H9 (cell line): ENCODE measurements around the gene POU6F2. TPM values are rescaled to one million over a fixed set of nuclear protein-coding genes. Genes with fewer than 3 reads are reported as not detected.

Experiments used
- DNase-seq: peaks from one replicate; pipeline ENCODE4 v3.0.0-alpha.2; 2017
- H2AFZ ChIP-seq: one replicate; pipeline ENCODE4 v1.6.1; 2013; ENCODE audit warnings: mild to moderate bottlenecking, low read length, control low read depth, moderate library complexity
- H2AK5ac ChIP-seq: 2 replicates; pipeline ENCODE4 v1.6.1; 2013; ENCODE audit warnings: low read length, control low read depth, mixed read lengths; ENCODE audit not compliant: insufficient read length
- H2BK120ac ChIP-seq: one replicate; pipeline ENCODE4 v1.6.1; 2013; ENCODE audit warnings: low read depth, mild to moderate bottlenecking, low read length, control low read depth, inconsistent platforms; ENCODE audit not compliant: poor library complexity, severe bottlenecking
- H2BK12ac ChIP-seq: 2 replicates; pipeline ENCODE4 v1.6.1; 2013; ENCODE audit warnings: low read length, control low read depth, mixed read lengths, low read depth; ENCODE audit not compliant: insufficient read length
- H2BK15ac ChIP-seq: 2 replicates; pipeline ENCODE4 v1.6.1; 2013; ENCODE audit warnings: low read depth, low read length, control low read depth
- H2BK20ac ChIP-seq: one replicate; pipeline ENCODE4 v1.6.1; 2013; ENCODE audit warnings: low read depth, mild to moderate bottlenecking, low read length, control low read depth, inconsistent platforms; ENCODE audit not compliant: poor library complexity, severe bottlenecking
- H2BK5ac ChIP-seq: 2 replicates; pipeline ENCODE4 v1.6.1; 2013; ENCODE audit warnings: low read length, control low read depth, mixed read lengths; ENCODE audit not compliant: insufficient read length
- H3K14ac ChIP-seq: 2 replicates; pipeline ENCODE4 v1.6.1; 2013; ENCODE audit warnings: low read length, control low read depth; ENCODE audit not compliant: insufficient read depth
- H3K18ac ChIP-seq: 2 replicates; pipeline ENCODE4 v1.6.1; 2013; ENCODE audit warnings: low read depth, mild to moderate bottlenecking, mixed read lengths, low read length, control low read depth; ENCODE audit not compliant: insufficient read length
- H3K23ac ChIP-seq: 2 replicates; pipeline ENCODE4 v1.6.1; 2013; ENCODE audit warnings: low read length, control low read depth, mixed read lengths, low read depth; ENCODE audit not compliant: insufficient read length
- H3K23me2 ChIP-seq: 2 replicates; pipeline ENCODE4 v1.6.1; 2013; ENCODE audit warnings: low read depth, mild to moderate bottlenecking, mixed read lengths, low read length, control low read depth; ENCODE audit not compliant: insufficient read length, poor library complexity, severe bottlenecking
- H3K27ac ChIP-seq: 2 replicates; pipeline ENCODE4 v1.5.1; 2013; ENCODE audit warnings: low read length, control low read depth, mixed read lengths, low read depth; ENCODE audit not compliant: insufficient read length
- H3K27me3 ChIP-seq: 2 replicates; pipeline ENCODE4 v1.6.1; 2013; ENCODE audit warnings: low read length, control low read depth, inconsistent platforms; ENCODE audit not compliant: insufficient read depth
- H3K4ac ChIP-seq: 2 replicates; pipeline ENCODE4 v1.6.1; 2013; ENCODE audit warnings: low read depth, mild to moderate bottlenecking, control low read depth, inconsistent platforms, low read length, moderate library complexity
- H3K4me1 ChIP-seq: 2 replicates; pipeline ENCODE4 v1.6.1; 2013; ENCODE audit warnings: low read length, control low read depth, inconsistent platforms; ENCODE audit not compliant: insufficient read depth
- H3K4me2 ChIP-seq: 2 replicates; pipeline ENCODE4 v1.6.1; 2013; ENCODE audit warnings: low read length, control low read depth, mixed read lengths; ENCODE audit not compliant: insufficient read length, insufficient read depth
- H3K56ac ChIP-seq: 2 replicates; pipeline ENCODE4 v1.6.1; 2013; ENCODE audit warnings: low read depth, mild to moderate bottlenecking, mixed read lengths, low read length, control low read depth; ENCODE audit not compliant: insufficient read length
- H3K79me1 ChIP-seq: 2 replicates; pipeline ENCODE4 v1.6.1; 2013; ENCODE audit warnings: low read depth, mild to moderate bottlenecking, moderate library complexity, low read length, control low read depth, inconsistent platforms; ENCODE audit not compliant: insufficient read depth, poor library complexity, severe bottlenecking
- H3K79me2 ChIP-seq: 2 replicates; pipeline ENCODE4 v1.6.1; 2013; ENCODE audit warnings: low read length, control low read depth, inconsistent platforms; ENCODE audit not compliant: insufficient read depth
- H3K9ac ChIP-seq: 2 replicates; pipeline ENCODE4 v1.6.1; 2013; ENCODE audit warnings: low read length, control low read depth, mixed read lengths; ENCODE audit not compliant: insufficient read length; ENCODE audit errors: extremely low read depth
- H3K9me3 ChIP-seq: one replicate; pipeline ENCODE4 v1.6.1; 2013; ENCODE audit warnings: low read depth, low read length, inconsistent platforms; ENCODE audit not compliant: control insufficient read depth
- H3T11ph ChIP-seq: one replicate; pipeline ENCODE4 v1.6.1; 2013; ENCODE audit warnings: mild to moderate bottlenecking, low read length, control low read depth, inconsistent platforms
- H4K20me1 ChIP-seq: one replicate; pipeline ENCODE4 v1.6.1; 2013; ENCODE audit not compliant: control insufficient read depth, insufficient read length, insufficient read depth
- H4K5ac ChIP-seq: 2 replicates; pipeline ENCODE4 v1.6.1; 2013; ENCODE audit warnings: low read depth, mild to moderate bottlenecking, mixed read lengths, low read length, control low read depth; ENCODE audit not compliant: insufficient read length
- H4K8ac ChIP-seq: replicated peaks from 2 replicates; pipeline ENCODE4 v1.6.1; 2013; ENCODE audit warnings: low read length, control low read depth, mixed read lengths, low read depth; ENCODE audit not compliant: insufficient read length
- H4K91ac ChIP-seq: 2 replicates; pipeline ENCODE4 v1.6.1; 2013; ENCODE audit warnings: low read depth, mild to moderate bottlenecking, moderate library complexity, mixed read lengths, low read length, control low read depth; ENCODE audit not compliant: insufficient read length
- H3K27ac Mint-ChIP-seq, 3 experiments: 2 replicates in 2 of 3; 3 replicates in 1 of 3; pipeline ENCODE4 v1.8.0; 2020 to 2021; ENCODE audit warnings: mixed read lengths in 3 of 3, mild to moderate bottlenecking in 1 of 3, moderate library complexity in 1 of 3
- H3K27me3 Mint-ChIP-seq: 2 replicates; pipeline ENCODE4 v1.8.0; 2021; ENCODE audit warnings: low read depth, mild to moderate bottlenecking, moderate library complexity, mixed read lengths
- H3K36me3 Mint-ChIP-seq, 3 experiments: 2 replicates in 2 of 3; 3 replicates in 1 of 3; pipeline ENCODE4 v1.8.0; 2020 to 2021; ENCODE audit warnings: low read depth in 3 of 3, mixed read lengths in 3 of 3; ENCODE audit not compliant: insufficient read depth in 1 of 3
- H3K4me1 Mint-ChIP-seq, 2 experiments: 2 replicates each; pipeline ENCODE4 v1.8.0; 2020; ENCODE audit warnings: mixed read lengths in 2 of 2
- H3K4me3 Mint-ChIP-seq, 2 experiments: 2 replicates in 1 of 2; 3 replicates in 1 of 2; pipeline ENCODE4 v1.8.0; 2020 to 2021; ENCODE audit warnings: mild to moderate bottlenecking in 2 of 2, mixed read lengths in 2 of 2, moderate library complexity in 1 of 2
- H3K9me3 Mint-ChIP-seq, 2 experiments: 2 replicates in 1 of 2; 3 replicates in 1 of 2; pipeline ENCODE4 v1.8.0; 2020; ENCODE audit warnings: mild to moderate bottlenecking in 2 of 2, mixed read lengths in 2 of 2, moderate library complexity in 1 of 2
- WGBS: extraction: QIAGEN DNeasy Blood & Tissue Kit; methylation state at CpG from one replicate; pipeline ENCODE4 v1.1.7; 2013; ENCODE audit warnings: missing lambda C conversion rate, low lambda C conversion rate, mixed read lengths; ENCODE audit not compliant: insufficient read length; ENCODE audit errors: extremely low coverage; 5-methylcytosine and 5-hydroxymethylcytosine counted together
- total RNA-seq: library from RNA; stranded (reverse); gene quantifications from 2 replicates; pipeline ENCODE4 v1.2.1, GENCODE V29; 2021
- TF ChIP-seq, protein P1 (sequence below): fragments of 200-600 bp; sonication (generic); conservative IDR thresholded peaks from 3 replicates; pipeline ENCODE4 v1.8.0; 2021; ENCODE audit warnings: antibody characterized with exemption, mild to moderate bottlenecking

Gene POU6F2
- total RNA-seq, 1 experiment from 2014 or later: 1.9 TPM

DNA sequence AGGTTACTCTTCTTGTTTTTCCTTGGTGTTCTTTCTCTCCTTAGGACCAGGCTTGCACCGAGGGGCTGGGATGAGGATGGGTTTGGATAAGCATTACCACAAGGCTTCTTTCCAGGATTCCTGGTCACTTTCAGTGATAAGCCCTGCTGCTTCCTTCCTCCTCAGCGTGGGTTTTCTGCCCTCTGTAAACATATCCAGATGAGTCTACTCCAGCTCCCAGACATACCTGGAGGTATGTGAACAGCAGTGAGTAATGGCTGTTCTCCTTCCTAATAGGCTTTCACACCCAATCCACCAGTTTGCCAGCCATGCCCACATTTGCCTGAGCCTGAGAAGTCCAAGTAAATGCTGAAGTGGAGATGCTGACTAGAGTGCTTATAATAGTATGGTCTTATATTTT lies 358.7 kb downstream of the POU6F2 start:
- H4K8ac ChIP-seq: no peak overlapping the region
- H3K14ac ChIP-seq: no peak overlapping the region
- DNase-seq: no peak
- no peak overlapping the region for H3K4me3 Mint-ChIP-seq
- H3K27ac ChIP-seq: no peak overlapping the region
- no peak overlapping the region for H2BK12ac ChIP-seq
- H4K5ac ChIP-seq: no peak overlapping the region
- H3K18ac ChIP-seq: no peak overlapping the region
- no CpG with 5 or more reads among the region's 2 CpGs for WGBS
- no peaks in the 10 kb centered on the region for H3K9me3 Mint-ChIP-seq
- no peak overlapping the region for H3K27ac Mint-ChIP-seq
- no peak overlapping the region for H4K91ac ChIP-seq
- no peaks in the 10 kb centered on the region for H3K79me1 ChIP-seq
- peaks cover 26 to 29% of the 10 kb centered on the region in 2 experiments for H3K4me1 Mint-ChIP-seq
- H3K23me2 ChIP-seq: no peaks in the 10 kb centered on the region
- peaks cover 5% of the 10 kb centered on the region; the same call in 1 of the 2 replicates for H3K4me1 ChIP-seq
- H3K36me3 Mint-ChIP-seq: no peaks in the 10 kb centered on the region; a peak in 1 of 7 replicates
- no peak overlapping the region for H2BK5ac ChIP-seq
- no peak overlapping the region for H3K56ac ChIP-seq
- no peak overlapping the region for H2BK120ac ChIP-seq
- no peak overlapping the region for H3K9ac ChIP-seq
- H2AK5ac ChIP-seq: no peak overlapping the region
- H3K27me3 Mint-ChIP-seq: peaks cover 4% of the 10 kb centered on the region
- no peak overlapping the region for H3K4me2 ChIP-seq
- H2BK15ac ChIP-seq: 0 out of 2 replicates have a peak overlapping the region, but pooled peaks have one; percentile 25
- H3K23ac ChIP-seq: no peak overlapping the region
- H3K79me2 ChIP-seq: no peaks in the 10 kb centered on the region
- H3T11ph ChIP-seq: no peak overlapping the region
- no peaks in the 10 kb centered on the region for H3K27me3 ChIP-seq
- no peaks in the 10 kb centered on the region for H4K20me1 ChIP-seq
- H2BK20ac ChIP-seq: no peak overlapping the region
- H3K9me3 ChIP-seq: no peaks in the 10 kb centered on the region
- TF ChIP-seq, protein P1, sequence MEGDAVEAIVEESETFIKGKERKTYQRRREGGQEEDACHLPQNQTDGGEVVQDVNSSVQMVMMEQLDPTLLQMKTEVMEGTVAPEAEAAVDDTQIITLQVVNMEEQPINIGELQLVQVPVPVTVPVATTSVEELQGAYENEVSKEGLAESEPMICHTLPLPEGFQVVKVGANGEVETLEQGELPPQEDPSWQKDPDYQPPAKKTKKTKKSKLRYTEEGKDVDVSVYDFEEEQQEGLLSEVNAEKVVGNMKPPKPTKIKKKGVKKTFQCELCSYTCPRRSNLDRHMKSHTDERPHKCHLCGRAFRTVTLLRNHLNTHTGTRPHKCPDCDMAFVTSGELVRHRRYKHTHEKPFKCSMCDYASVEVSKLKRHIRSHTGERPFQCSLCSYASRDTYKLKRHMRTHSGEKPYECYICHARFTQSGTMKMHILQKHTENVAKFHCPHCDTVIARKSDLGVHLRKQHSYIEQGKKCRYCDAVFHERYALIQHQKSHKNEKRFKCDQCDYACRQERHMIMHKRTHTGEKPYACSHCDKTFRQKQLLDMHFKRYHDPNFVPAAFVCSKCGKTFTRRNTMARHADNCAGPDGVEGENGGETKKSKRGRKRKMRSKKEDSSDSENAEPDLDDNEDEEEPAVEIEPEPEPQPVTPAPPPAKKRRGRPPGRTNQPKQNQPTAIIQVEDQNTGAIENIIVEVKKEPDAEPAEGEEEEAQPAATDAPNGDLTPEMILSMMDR: no peak
- H3K4ac ChIP-seq: no peak overlapping the region
- no peak overlapping the region for H2AFZ ChIP-seq
